NCI-H2107 treated with DMSO at 0.1 percent for 48 hours (cell line): Measurements from ENCODE around the gene SP100.

ENCODE experiments used
- DNase-seq: peaks from one replicate; lab custom pipeline; 2025; ENCODE audit not compliant: unreplicated experiment; lab: John Stamatoyannopoulos, UW

Gene SP100

DNA sequence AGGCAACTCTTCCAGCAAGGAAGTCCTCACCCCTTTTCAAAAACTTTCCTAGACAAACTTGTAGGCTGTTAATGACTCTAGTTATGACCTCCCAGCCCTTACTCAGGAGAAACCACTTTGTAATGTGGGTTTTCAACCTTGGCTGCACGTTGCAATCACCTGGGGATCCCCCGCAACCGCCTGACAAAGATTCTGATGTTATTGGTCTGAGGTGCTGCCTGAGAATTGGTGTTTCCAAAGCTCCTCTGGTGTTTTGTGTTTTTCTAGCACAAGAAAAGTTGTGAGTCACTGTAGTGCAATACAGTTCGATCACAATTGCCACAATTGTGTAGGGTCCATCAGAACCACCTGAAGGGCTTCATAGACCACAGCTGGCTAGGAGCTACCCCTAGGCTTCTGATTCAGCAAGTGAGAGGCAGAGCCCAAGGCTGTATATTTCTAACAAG lies 121.6 kb downstream of the SP100 start:
- DNase-seq = no peak

DNA sequence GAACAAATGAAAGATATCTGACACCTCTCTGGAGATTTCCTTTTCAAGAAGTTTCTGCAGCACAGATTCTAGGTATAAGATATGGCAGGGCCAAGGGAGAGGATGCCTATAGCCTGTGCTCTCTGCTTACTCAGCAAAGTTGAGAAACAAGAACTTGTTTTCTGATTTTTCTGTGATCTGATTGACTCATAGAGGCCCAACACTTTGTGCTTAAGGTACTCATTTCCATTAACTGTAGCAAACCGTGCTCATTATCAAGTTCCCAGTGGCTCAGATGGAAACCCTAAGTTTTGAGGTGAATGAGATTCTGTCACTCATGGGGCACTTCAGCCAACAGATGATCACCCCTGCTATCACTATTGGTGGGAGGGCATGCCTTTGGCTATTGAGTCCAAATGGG lies 124.3 kb downstream of the SP100 start:
- DNase-seq = no peak

DNA sequence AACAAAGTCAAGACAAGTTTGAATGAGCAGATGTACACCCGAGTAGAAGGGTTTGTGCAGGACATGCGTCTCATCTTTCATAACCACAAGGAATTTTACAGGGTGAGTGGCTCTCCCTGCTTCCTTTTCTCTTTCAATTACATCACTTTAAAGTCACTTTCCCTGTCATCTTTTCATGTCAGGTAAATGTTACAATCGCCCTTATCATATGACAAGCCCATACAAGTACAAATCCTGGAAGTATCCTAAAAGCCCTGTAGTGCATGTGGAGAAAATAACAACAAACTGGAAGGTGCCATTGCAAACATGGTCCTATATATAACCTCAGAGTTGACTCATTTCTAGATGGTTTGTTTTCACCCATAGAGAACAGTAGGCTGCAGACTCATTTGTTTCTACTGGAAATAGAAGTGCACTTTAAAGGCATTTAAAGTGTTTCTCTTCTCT lies 126.0 kb downstream of the SP100 start:
- no peak for DNase-seq

DNA sequence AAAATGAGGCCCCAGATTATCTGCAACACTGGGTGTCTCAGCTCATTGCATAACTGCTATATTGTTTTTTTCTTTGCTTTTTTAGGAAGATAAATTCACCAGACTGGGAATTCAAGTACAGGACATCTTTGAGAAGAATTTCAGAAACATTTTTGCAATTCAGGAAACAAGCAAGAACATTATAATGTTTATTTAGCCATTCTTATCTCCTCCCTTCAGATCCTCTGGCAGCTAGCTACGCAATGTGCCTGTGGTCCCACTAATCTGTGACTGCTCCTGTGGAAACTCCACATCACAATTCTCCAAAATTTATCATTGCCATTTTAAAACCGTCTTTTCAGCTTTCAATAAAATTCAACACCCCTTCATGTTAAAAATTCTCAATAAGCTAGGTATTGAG lies 126.8 kb downstream of the SP100 start:
- no peak for DNase-seq

DNA sequence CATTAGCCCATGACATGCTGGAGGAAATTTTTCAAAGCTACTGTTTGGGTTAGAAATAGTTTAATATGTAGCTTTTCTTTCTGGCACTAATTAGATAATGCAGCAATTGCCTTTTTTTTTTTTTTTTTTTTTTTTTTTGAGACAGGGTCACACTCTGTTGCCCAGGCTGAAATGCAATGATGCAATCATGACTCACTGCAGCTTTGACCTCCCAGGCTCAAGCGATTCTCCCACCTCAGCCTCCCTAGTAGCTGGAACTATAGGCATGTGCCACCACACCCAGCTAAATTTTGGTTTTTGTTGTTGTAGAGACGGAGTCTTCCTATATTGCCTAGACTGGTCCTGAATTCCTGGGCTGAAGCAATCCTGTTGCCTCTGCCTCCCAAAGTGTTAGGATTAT lies 136.2 kb downstream of the SP100 start:
- no peak for DNase-seq

DNA sequence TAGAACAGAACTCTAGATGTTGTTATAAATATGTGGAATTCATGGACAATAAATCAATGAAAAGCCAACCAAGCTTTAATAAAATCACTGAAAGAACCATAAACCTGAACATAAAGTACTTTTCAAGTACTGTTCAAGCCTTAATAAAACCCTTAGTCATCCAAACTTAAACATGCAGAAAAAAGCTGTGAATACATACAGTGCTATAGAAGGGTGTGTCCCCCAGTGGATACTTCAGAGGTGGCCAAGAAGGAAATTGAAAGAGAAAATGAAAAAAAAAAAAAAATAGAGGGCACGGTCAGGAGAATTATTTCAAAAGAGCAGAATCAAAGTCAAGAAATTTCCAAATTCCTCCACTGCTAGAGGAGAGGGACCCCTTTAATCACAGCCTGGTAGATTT lies 141.1 kb downstream of the SP100 start:
- DNase-seq = no peak

DNA sequence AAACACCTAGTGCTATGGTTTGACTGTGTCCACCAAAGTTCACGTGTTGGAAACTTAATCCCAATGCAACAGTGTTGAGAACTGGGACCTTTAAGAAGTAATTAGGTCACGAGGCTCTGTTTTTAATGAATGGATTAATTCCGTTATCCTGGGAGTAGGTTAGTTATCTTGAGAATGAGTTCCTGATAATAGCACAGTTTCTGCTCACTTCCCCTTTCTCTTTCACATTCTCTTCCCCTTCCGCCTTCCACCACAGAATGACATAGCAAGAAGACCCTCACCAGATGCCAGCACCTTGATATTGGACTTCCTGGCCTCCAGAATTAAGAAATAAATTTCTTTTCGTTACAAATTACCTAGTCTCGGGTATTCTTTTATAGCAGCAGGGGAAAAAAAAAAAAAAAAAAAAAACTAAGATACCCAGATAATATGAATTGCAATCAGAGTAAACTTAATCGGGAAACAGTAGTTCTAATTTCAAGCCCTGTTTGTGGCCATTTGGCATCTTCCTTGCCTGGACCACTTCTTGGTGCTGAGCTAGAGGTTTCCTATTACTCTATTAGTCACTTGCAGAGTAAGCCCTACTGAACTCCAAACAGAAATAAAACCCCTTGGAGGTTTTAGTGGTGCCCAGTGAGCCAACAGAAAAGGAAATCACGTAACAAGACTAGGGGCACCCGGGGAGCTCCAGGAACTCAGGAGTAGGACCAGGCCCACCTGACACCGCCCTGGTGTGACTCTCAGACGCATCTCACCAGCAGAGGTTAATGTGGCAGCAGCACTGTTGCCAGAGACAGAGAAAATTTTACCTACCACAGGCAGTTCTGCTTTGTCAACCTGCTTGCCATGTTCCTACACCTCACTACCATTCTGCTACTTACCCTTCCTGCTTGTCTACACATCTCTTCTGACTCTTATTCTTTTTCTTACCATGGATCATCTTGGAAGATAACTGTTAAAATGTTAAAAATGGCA lies 149.1 kb downstream of the SP100 start:
- DNase-seq = no peak

DNA sequence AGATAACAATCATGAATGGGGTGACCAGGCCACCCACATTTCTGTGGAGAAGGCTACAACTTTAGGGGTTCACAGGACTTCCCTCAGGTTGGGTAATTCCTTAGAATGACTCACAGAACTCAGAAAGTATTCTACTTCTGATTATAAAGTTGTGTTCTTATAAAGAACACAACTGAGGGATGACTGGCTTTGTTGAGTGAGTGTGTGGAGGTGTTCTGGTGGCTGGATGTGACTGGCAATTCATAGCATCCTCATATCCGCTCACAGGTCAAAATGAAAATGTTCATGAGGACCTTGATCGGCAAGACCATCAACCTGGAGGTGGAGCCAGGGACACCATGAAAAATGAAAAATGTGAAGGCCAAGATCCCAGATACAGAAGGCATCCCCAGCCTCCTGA lies 153.3 kb downstream of the SP100 start:
- no peak for DNase-seq

DNA sequence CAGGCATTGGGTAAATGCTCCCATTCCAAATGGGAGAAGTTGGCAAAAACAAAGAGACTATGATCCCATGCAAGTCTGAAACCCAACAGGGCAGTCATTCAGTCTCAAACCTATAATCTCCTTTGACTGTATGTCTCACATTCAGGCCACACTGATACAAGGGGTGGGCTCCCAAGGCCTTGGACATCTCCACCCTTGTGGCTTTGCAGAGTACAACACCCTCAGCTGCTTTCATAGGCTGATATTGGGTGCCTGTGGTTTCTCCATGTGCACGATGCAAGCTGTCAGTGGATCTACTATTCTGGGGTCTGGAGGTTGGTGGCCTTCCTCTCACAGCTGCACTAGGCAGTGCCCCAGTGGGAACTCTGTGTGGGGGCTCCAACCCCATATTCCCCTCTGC lies 155.0 kb downstream of the SP100 start:
- DNase-seq = no peak

DNA sequence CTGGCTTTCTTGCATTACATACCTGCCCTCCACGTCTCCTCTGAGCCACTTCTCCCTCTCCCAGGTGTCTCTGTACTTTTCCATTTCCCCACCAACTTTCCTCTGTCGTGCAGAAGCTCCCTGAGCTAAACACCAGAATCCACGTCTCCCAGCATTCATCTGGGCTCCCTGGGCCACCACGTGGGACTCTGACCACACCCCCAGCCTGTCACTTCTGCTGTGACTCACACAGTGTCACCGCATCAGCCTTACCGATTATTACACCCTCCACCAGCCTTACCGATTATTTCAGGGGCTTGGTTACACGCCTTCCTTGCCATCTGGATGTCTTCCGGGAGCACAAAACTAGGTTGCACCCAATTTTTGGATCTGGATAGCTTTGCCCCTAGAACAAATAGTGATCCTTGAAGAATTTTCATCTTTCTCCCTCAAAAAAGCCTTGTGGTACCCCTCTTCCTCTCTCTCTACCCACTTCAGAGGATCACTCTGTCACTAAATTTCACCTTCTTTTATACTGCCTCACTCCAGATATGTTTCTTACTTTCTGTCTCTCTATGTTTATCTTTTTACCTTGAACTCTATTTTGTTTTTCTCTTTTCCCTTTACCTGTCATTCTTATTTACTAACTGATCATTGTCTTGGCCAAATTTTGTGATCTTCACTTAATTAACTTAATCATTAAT lies 159.8 kb downstream of the SP100 start:
- DNase-seq = no peak

DNA sequence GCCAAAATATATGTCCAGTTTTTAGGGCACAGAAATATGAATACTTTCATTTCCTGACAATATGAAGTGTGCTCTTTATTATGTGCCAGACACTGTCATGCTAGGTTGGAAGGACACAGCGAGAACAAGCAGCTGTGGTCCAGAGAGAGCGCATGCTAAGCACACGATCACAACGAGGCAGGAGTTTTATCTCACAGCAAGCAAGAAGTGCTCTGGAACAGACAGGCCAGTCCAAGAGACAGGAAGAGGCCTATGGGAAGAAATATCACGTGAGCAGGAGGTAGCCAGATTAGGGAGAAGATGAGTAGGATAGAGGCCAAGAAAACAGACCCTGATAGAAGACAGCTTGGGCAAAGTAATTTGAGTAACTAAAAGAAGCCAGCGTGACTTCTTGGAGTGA lies 161.1 kb downstream of the SP100 start:
- DNase-seq = no peak

DNA sequence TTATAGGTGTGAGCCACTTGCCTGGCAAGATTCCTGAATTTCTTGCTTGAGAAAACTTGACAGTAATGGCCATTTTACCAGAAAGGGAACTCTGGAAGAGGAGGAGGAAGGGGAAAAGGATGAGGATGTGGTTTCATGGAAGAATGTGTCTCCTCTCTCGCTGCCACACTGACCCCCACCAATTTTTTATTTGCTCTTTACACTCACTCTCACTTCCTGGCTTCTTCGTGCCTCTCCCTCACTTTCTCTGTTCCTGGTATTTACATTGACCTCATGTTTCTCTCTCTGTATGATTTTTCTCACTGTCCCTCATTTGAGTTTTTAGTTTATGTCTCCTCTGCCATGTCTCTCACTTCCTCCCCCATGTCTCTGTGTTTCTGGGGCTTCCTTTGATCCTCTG lies 162.1 kb downstream of the SP100 start:
- DNase-seq = no peak

DNA sequence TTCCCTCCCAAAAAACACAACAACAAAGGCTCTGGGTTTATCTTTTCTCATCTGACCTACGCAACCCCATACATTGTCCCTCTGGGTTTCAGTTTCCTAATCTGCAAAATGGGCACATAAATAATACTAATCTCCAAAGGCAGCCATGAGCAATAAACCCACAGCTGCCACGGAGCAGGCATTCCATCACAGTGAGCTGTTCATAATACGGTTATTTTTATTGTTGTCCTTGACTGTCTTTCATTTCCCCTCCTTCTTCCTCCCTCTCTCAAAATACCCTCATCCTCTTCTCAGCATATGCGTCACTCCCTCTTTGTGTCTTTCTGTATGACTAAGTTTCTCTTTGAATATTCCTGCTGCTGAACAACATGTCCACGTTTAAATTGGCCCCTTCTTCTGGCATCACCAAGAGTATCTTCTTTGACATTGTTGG lies 166.9 kb downstream of the SP100 start:
- no peak for DNase-seq

DNA sequence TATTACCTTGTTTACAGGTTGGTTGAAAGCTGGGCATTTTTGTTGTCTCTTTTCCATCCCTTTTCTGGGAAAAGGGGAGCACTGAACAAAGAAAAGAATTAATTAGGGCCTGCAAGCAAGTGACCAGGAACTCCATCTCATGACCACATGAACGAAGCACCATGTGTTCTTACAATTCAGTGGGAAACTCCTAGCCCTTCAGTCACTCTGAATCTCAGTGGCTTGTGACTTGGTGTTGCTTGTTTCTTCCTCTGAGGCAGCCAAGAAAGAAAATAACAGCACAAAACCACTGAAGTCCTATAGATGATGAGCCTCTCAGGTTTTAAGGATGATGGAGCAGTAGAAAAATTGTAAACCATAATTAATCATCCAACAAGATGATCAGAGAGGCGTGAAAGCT lies 167.6 kb downstream of the SP100 start:
- DNase-seq = no peak

DNA sequence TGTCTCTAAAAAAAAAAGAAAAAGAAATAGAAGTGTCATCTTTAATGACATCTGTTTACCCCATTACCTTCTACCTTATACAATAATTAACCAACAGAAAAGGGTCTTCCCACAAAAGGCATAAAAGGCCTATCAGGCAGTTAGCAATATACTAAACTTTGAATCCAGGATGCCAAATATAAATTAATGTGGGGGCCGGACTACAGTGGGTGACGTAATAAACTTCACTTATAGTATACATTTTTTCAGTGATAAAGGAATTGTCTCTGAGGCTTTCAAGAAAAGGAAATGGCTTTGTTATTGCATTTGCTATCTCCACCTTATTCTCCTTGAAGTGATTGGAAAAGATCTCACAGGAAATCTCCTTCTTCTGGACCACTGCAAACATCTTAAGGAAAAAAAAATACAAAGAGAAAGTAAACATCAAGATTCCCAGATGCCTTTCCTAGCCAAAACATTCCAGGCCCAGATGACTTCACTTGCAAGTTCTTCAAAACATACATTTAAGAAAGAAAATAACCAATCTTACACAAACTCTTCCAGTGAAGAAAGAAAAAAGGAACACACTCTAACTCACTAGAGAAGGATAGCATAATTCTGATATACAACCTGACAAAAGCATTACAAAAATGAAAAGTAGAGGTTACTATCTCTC lies 170.5 kb downstream of the SP100 start:
- no peak for DNase-seq

DNA sequence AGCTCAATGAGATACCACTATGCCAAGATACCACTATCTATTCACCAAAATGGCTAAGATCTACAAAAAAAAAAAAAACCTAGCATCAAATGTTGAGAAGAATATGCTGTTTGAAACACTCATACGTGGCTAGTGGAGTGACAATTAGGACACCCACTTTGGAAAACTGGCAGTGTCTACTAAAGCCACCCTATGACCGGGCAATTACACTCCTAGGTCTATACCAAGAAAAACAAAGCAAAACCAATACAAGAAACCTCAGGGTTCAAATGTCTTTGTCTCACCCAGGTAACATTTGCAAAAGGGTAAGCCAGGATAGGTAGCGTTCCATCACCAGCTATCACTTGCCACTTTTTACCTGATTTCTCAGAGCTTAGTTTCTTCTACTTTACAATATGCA lies 173.0 kb downstream of the SP100 start:
- DNase-seq = no peak

DNA sequence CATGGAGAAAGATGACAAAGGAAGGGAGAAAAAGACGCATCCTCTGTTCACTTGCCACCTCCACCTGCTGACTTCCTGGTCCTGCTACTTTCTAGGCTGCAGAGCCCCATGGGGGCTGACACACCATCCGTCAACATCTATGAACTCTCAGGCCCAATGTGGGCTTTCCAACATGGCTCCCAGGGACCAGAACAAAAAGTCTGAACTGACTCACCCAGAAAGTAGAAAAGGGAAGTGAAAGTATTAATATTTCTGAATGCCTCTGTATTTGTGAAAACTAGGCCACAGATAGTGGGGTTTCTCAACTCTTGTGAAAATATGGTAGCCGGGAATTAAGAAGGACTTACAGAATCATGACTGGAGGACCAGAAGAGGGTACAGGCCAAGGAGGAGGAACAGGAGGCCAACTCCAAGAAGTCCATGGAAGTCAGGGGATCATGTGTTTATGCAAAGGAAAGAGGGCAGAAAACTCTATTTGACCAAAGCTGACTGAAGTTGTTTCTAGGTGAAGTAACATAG lies 173.6 kb downstream of the SP100 start:
- no peak for DNase-seq

DNA sequence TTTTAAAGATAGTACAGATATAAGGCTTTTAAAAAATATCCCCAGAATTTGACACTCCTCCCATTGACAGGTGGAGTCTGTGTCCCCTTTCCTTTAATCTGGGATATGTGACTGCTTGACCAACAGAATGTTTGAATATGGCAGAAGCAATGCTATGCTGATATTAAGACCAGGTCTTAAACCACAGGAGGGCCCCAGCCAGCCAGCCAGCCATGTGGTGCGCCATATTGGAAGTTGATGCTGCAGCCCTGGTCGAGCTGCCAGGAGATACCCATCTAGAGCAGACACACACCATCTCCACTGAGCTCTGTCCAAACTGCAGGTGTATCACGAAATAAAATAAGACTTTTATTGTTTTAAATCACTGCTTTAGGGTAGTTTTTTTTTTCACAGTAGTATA lies 174.3 kb downstream of the SP100 start:
- DNase-seq = no peak

DNA sequence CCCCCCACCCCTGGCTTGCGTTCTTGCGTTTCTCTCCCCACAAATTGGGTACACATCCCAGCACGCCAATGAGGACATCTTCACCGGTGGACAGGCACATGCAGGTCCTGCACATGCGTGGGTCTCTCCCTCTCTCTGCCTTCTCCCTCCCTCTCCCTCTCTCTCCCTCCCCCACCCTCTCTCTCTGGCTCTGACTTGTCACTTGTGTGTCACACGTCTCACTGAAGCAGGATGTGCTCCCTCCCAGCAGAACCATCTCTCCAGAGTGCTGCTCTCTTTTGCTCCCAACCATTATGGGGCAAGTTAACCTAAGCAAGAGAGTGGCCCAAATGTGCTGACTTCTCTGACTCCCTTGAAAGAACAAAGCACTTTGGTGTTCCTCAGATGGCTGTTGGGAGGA lies 175.8 kb downstream of the SP100 start:
- no peak for DNase-seq

DNA sequence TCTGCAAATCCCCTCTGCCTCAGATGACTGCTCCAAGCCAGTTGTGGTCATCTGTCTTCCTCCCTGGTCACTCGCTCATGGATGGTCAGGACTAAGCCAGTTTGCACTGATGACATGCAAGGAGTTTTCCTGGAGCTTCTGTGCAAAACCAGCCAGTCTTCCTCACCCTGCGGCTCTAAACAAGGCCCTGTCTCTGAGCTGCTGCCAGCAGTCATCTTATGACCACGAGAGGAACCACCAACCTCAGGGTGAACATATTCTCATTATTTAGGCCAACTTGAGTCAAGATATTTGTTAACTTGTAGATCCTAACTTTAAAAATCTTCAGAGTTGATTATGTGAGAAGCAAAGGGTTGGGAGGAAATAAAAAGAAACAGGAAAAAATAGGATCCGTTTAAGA lies 176.8 kb downstream of the SP100 start:
- DNase-seq = no peak
